Measurements from ENCODE around the gene UBE2E1.

DNA sequence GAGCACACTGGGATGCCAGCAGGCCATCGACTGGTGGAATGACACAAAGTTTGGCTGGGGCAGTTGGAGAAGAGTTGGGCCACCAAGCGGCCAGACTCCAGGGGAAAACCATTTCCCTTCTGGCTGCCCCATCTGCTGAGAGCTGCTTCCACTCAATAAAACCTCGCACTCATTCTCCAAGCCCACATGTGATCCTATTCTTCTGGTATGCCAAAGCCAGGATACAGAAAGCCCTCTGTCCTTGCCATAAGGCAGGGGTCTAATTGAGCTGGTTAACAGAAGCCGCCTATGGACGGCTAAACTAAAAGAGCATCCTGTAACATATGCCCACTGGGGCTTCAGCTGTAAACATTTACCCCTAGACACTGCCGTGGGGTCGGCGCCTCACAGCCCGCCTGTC, 55.9 kb downstream of the UBE2E1 start:
- TF ChIP-seq, protein P1, sequence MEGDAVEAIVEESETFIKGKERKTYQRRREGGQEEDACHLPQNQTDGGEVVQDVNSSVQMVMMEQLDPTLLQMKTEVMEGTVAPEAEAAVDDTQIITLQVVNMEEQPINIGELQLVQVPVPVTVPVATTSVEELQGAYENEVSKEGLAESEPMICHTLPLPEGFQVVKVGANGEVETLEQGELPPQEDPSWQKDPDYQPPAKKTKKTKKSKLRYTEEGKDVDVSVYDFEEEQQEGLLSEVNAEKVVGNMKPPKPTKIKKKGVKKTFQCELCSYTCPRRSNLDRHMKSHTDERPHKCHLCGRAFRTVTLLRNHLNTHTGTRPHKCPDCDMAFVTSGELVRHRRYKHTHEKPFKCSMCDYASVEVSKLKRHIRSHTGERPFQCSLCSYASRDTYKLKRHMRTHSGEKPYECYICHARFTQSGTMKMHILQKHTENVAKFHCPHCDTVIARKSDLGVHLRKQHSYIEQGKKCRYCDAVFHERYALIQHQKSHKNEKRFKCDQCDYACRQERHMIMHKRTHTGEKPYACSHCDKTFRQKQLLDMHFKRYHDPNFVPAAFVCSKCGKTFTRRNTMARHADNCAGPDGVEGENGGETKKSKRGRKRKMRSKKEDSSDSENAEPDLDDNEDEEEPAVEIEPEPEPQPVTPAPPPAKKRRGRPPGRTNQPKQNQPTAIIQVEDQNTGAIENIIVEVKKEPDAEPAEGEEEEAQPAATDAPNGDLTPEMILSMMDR (conservative IDR thresholded peaks at IDR 0.05; ENCODE audit: low read length): no peak
- TF ChIP-seq EZH2phosphoT487 (IDR thresholded peaks at IDR 0.05; ENCODE audit: borderline replicate concordance): no peak
